ENCODE results near the gene CHMP6.

- no peak for TF ChIP-seq CTCF (IDR thresholded peaks at IDR 0.05; ENCODE audit: poor library complexity, severe bottlenecking)
- no peak for TF ChIP-seq SMC3 (conservative IDR thresholded peaks at IDR 0.05; ENCODE audit: poor library complexity)
Observed at GRCh38 chr17:80965606-80966005, 26.0 kb upstream of the CHMP6 start.

Data from neural cell (in vitro differentiated cells).